Measurements from ENCODE around the gene MMP27. TPM values are rescaled to one million over a fixed set of nuclear protein-coding genes. Genes with fewer than 3 reads are reported as not detected.
"Not testable (repeated sequence)": the region's sequence is repeated elsewhere in the genome, so short reads cannot be mapped to it uniquely, and the experiment has no call there.

Gene MMP27
- total RNA-seq, 1 experiment from 2014 or later = not detected

DNA sequence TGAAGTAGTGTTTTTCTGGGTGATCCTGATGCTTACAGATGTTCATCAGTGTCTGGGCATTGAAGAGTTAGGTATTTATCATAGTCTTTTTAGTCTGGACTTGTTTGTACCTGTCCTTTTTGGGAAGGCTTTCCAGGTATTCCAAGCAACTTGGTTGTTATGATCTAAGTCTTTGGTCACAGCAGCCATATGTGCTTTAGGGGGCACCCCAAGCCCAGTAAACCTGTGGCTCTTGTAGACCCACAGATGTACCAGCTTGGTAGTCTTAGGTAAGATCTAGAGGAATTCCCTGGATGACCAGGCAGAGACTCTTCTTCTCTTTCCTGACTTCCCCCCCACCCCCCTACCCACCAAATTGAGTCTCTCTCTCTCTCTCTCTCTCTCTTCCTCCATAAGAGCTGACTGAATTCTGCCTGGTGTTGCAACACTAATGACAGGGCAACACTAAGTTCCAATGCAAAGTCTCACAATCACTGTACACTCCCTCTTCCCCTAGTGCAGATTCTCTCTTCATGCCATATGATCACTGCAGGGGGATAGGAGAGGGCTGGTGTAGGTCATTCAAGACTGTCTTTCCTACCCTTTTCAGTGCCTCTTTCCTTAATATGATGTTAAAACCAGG is 43.6 kb upstream of the MMP27 start:
- H3K27ac Mint-ChIP-seq (ENCODE audit: unreplicated experiment) = no peak overlapping the region
- DNase-seq = no peak
- Histone ChIP-seq H3K9me3 (no peaks in the 10 kb centered on the region), H3K4me1 (no peaks in the 10 kb centered on the region), H3K27me3 (replicated peaks; ENCODE audit: control insufficient read depth, insufficient read depth, low read length) (no peaks in the 10 kb centered on the region), H3K36me3 (ENCODE audit: control insufficient read depth, insufficient read depth, low read length) (no peaks in the 10 kb centered on the region), H3K4me3 (ENCODE audit: low read depth, low read length) (no peak overlapping the region)
- peaks cover 31% of the 10 kb centered on the region for H3K9me3 Mint-ChIP-seq (ENCODE audit: unreplicated experiment)
- POLR2A ChIA-PET = no interaction called here
- intact Hi-C loops (cut with micrococcal nuclease; ENCODE audit: unreplicated experiment) = no loop called here
- BruUV-seq (replicated peaks) = no TSS peak
- no peak overlapping the region for H3K4me3 Mint-ChIP-seq (ENCODE audit: unreplicated experiment)
- peaks cover 8% of the 10 kb centered on the region for H3K4me1 Mint-ChIP-seq (ENCODE audit: low read depth, unreplicated experiment)
- peaks cover 10% of the 10 kb centered on the region for H3K36me3 Mint-ChIP-seq (ENCODE audit: insufficient read depth, unreplicated experiment)
- TF ChIP-seq, protein P1, sequence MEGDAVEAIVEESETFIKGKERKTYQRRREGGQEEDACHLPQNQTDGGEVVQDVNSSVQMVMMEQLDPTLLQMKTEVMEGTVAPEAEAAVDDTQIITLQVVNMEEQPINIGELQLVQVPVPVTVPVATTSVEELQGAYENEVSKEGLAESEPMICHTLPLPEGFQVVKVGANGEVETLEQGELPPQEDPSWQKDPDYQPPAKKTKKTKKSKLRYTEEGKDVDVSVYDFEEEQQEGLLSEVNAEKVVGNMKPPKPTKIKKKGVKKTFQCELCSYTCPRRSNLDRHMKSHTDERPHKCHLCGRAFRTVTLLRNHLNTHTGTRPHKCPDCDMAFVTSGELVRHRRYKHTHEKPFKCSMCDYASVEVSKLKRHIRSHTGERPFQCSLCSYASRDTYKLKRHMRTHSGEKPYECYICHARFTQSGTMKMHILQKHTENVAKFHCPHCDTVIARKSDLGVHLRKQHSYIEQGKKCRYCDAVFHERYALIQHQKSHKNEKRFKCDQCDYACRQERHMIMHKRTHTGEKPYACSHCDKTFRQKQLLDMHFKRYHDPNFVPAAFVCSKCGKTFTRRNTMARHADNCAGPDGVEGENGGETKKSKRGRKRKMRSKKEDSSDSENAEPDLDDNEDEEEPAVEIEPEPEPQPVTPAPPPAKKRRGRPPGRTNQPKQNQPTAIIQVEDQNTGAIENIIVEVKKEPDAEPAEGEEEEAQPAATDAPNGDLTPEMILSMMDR (IDR thresholded peaks at IDR 0.05; ENCODE audit: insufficient read depth in 1 of 2, low read depth in 1 of 2, low read length in 1 of 2, severe bottlenecking in 1 of 2, unreplicated experiment in 1 of 2) = no peak
- H3K27me3 Mint-ChIP-seq (ENCODE audit: insufficient read depth, unreplicated experiment) = no peaks in the 10 kb centered on the region
- CTCF ChIA-PET = no interaction called here

DNA sequence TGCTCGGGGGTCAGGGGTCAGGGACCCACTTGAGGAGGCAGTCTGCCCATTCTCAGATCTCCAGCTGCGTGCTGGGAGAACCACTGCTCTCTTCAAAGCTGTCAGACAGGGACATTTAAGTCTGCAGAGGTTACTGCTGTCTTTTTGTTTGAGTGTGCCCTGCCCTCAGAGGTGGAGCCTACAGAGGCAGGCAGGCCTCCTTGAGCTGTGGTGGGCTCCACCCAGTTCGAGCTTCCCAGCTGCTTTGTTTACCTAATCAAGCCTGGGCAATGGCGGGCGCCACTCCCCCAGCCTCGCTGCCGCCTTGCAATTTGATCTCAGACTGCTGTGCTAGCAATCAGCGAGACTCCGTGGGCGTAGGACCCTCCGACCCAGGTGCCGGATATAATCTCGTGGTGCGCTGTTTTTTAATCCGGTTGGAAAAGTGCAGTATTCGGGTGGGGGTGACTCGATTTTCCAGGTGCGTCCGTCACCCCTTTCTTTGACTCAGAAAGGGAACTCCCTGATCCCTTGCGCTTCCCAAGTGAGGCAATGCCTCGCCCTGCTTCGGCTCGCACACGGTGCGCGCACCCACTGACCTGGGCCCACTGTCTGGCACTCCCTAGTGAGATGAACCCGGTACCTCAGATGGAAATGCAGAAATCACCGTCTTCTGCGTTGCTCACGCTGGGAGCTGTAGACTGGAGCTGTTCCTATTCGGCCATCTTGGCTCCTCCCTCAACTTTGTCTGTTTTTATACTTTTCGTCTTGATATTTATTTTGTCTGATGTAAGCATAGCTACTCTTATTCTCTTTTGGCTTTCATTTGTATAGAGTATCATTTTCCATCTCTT is 41.4 kb upstream of the MMP27 start:
- BruUV-seq (replicated peaks) = TSS peak; percentile 33
- H3K9me3 ChIP-seq; POLR2A ChIA-PET; CTCF ChIA-PET; H3K27me3 Mint-ChIP-seq (ENCODE audit: insufficient read depth, unreplicated experiment); H3K4me1 Mint-ChIP-seq (ENCODE audit: low read depth, unreplicated experiment); H3K36me3 Mint-ChIP-seq (ENCODE audit: insufficient read depth, unreplicated experiment); H3K27me3 ChIP-seq (replicated peaks; ENCODE audit: control insufficient read depth, insufficient read depth, low read length); H3K4me1 ChIP-seq; H3K36me3 ChIP-seq (ENCODE audit: control insufficient read depth, insufficient read depth, low read length): not testable (repeated sequence)
- peak; percentile 62 to 74 for DNase-seq
- Mint-ChIP-seq H3K9me3 (ENCODE audit: unreplicated experiment) (peaks cover 34% of the 10 kb centered on the region), H3K27ac (ENCODE audit: unreplicated experiment) (peak overlapping the region; percentile 89), H3K4me3 (ENCODE audit: unreplicated experiment) (peak overlapping the region; percentile 74)
- H3K4me3 ChIP-seq (ENCODE audit: low read depth, low read length) = peak overlapping the region; percentile 46
- intact Hi-C loops (cut with micrococcal nuclease; ENCODE audit: unreplicated experiment) = loop anchor here (2.0 kb wide), 1 partner anchor 14 kb away; no protein-coding TSS in a partner anchor

DNA sequence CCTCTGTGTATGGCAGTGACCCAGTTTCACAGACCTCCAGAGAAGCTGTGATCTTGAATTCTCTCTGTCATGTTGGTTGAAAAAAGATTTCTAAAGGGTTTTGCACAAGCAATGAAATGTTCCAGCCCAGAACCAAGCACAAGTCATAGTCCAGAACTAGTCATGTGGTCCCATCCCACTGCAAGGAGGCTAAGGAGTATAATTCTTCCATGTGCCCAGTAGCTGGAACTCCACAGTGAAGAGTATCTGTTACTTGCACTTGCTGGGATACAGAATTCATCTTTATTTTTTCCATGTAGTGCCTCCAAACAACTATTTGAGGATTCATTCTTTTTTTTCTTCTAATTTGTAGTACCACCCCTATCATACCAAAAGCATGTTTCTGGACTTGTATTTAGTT is 29.1 kb upstream of the MMP27 start:
- H3K4me3 Mint-ChIP-seq (ENCODE audit: unreplicated experiment) = no peak overlapping the region
- CTCF ChIA-PET = interaction anchor here (1.2 kb wide), 1 partner anchor 197 kb away, joined by 3 read pairs; no protein-coding TSS in a partner anchor
- H3K9me3 ChIP-seq = no peaks in the 10 kb centered on the region
- H3K27ac Mint-ChIP-seq (ENCODE audit: unreplicated experiment) = no peak overlapping the region
- no peak overlapping the region for H3K4me3 ChIP-seq (ENCODE audit: low read depth, low read length)
- no peaks in the 10 kb centered on the region for H3K36me3 ChIP-seq (ENCODE audit: control insufficient read depth, insufficient read depth, low read length)
- no peaks in the 10 kb centered on the region for H3K27me3 ChIP-seq (replicated peaks; ENCODE audit: control insufficient read depth, insufficient read depth, low read length)
- H3K36me3 Mint-ChIP-seq (ENCODE audit: insufficient read depth, unreplicated experiment) = no peaks in the 10 kb centered on the region
- no peaks in the 10 kb centered on the region for H3K4me1 Mint-ChIP-seq (ENCODE audit: low read depth, unreplicated experiment)
- POLR2A ChIA-PET = no interaction called here
- H3K4me1 ChIP-seq = no peaks in the 10 kb centered on the region
- intact Hi-C loops (cut with micrococcal nuclease; ENCODE audit: unreplicated experiment) = loop anchor here (5.0 kb wide), 1 partner anchor 158 kb away; no protein-coding TSS in a partner anchor
- H3K9me3 Mint-ChIP-seq (ENCODE audit: unreplicated experiment) = peaks cover 16% of the 10 kb centered on the region
- TF ChIP-seq, protein P1 (IDR thresholded peaks at IDR 0.05; ENCODE audit: insufficient read depth in 1 of 2, low read depth in 1 of 2, low read length in 1 of 2, severe bottlenecking in 1 of 2, unreplicated experiment in 1 of 2) = peak in 1 of 2 experiments; percentile 18
- BruUV-seq (replicated peaks) = no TSS peak
- peak in 1 of 2 experiments; percentile 22 for DNase-seq
- H3K27me3 Mint-ChIP-seq (ENCODE audit: insufficient read depth, unreplicated experiment) = peaks cover 2% of the 10 kb centered on the region
